NCI-H82 (cell line): ENCODE measurements around the gene RELT.

Source experiments
- DNase-seq: peaks from one replicate; lab custom pipeline; 2025; lab: John Stamatoyannopoulos, UW

RELT gene

DNA sequence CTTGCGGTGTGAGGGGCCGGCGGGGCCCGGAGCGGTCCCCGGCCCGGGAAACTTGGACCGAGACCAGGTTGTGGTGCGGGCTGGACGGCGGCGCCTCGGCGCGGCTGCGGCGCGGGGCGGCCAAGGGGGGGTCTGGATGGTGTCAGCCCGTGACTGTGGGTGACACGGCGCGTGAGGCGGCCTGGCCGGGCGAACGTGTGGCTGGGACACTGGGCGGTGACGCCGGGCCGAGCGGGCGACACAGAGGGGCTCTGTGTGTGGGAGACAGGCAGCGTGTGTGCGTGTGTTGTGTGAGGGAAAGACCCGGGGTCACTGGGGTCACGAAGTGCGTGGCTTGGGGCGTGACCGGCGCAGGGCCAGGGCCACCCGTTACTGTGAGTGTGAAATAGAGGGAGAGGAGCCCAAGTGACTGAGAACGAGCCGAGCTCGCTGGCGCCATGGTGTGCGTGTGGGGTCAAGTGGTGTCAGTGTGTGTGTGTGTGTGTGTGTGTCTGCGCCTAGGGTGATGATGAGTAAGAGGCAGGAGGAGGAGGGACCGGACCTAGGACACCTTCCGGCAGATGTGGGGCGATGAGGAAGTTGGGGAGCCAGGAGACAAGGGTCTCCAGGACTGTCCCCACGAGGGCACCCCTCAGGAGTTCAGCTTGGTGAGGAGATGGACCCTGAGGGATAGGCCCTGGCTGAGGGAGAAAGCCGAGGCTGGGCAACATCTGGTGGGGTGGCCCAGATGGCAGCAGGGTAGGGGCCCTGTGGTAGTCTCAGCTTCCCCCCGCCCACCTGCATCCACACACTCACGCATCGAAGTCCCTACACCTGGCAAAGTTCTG, 817 bp downstream of the RELT start:
- DNase-seq = peak; percentile 37

DNA sequence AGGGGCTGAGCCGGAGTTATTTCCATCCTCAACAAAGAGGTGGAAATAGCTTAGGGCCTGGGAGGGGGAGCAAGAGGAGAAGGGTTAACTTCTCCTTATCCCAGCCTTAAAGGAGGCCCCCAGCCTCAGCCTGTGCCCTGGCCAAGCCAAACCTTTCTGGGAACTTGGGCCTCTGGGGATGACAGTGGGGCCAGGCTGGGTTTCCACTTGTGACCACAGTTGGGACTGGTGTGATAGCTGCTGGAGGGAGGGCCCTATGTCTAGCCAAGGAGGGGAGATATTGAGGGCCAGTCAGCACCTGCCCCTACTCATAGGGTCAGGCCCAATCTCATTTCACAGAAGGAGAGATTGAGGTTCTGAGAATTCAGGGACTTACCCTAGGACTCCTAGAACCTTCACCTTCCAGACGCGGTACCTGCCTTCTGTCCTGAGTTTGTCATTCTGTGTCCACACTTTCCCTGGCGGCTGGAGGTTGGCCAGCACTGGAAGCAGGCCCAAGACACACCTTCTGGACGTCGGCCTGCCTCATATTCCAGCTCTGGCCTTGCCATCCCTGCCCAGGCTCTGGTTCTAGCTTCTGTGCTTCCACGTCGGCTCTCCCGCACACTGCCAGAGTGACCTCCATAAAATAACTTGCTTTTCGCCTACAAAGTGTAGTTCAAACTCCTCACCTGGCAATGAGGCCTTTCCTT, 3.1 kb downstream of the RELT start:
- no peak for DNase-seq

DNA sequence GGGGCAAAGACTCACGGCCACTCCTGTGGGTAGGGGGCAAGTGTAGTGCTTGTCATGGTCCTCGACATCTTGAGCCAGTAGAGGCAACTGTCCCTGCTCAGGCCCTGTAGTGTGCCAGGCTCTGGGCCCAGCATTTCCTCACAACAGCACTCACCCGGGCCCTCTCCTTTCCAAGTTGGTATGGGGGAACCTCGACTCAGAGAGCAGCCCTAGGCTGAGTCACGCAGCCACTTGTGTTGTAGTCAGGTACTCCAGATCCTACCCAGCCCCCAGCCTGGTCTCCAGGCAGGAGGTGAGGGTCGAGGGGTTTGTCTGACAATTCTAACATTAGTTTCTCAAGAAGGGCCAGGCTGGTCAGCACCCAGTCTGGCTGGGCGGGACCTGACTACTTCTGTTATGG, 4.1 kb downstream of the RELT start:
- DNase-seq = no peak

DNA sequence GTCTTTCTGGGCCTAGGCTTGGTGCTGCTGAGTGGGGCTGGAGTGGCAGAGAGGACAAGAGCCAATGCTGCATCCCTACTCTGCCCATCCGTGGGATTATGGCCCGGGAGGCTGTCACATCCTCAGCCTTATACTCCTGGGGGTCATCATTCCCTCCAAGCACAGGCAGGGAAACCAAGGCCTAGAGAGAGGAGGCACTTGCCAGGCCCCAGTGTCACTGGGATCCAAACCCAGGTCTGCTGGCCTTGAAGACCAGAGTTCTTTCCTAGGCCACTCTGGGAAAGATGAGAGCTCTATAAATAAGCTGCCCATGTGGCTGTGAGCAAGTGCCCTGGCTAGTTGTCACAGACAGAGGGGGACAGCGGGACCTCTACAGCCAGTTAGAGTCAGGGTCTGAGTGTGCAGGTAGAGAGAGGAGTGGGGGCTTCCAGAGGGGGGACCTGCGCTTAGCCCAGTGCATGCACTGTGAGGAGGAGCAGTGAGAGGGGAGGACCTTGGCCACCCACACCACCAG, 4.8 kb downstream of the RELT start:
- DNase-seq = no peak

DNA sequence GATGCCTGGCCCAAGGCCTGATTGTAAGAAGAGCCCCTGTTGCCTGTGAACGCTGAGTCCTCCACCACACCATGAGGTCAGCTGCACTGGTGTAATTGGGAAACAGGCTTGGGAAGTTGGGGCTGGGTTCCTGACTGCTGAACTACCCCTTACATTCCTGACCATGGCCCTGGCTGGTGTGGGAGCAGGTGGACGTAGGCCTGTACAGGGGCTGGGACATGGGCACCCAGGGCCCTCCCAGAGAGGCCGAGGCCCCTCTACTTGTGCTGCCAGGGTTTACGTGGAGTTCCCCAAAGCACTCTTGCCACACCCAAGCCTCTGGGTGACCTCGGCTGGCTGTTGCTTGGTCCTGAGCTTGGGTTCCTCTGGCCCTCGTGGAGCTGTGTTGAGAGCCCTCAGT, 5.4 kb downstream of the RELT start:
- DNase-seq = no peak

DNA sequence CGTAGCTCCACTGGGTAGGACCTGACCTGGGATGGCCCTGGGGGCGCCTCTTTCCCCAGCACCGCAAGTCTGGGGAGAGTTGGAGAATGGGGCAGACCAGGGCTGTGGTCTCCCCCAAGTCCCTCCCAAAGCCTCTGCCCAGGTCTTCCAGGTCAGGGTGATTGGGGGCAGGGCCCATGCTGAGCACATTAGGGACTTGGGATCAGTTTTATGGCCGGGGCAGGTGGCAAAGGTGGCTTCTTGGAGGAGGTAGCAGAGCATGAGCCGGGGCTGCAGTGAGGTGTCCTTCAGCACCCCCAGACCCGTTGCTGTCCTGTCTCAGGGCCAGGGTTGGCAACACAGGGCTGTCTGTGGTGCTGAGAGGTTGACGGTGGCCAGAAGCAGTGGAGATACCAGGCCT, 6.0 kb downstream of the RELT start:
- no peak for DNase-seq

DNA sequence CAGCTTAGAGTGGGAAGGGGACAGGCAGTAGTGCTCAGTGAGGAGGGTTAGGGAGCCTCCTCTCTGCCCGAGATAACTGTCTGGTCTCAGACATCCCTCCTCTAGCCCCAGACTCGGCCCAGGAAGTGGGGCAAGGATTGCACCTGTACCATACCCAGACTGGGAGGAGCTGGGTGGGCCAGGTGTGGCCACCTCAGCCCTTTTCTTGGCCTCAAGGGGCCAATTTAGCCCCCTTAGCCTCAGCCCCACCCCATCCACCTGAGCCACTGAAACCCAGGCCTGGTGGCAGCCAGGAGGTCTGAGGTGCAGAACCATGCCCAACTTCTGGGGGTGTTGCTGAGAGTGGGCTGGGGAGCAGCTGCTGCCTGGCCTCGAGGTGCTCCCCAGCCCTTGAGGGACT, 6.5 kb downstream of the RELT start:
- DNase-seq = no peak

DNA sequence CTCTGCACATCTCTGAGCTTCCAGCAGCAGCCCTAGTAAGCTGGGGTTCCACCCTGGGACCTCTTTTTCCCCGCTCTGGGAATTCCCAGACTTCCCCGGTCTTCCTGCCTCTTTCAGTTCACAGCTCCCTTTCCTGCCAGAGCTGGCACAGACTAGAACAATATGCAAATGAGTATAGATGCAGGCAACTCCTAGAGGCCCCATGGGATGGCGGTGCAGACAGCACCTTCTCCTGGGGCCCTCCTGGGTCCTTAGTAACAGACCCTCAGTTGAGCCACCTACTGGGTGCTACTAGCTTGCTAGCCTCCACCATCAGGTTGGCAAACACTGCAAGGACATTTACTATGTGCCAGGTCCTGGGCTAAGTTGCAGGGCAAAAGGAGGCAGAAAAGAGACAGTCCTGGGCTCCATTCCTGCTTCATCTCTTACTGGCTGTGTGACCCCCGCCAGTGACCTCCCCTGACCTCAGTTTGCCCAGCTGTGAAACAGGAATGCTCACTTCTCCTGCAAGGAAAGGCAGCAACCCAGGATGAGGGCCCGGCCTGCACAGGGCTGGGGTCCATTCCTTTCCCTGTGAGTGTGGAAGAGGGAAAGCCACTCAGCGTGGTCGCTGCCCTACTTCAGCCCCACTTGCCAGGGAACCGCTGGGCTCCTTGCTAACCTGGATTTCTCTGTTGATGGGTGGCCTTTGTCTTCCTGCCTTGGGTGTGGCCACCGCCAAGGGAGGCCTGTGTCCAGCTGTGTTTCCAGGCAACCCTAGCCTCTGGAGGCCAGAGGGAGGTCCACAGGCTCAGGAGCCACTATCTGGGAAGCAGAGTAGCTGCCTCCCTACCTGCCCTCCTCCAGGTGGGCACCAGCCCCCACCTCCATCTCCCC, 7.3 kb downstream of the RELT start:
- no peak for DNase-seq

DNA sequence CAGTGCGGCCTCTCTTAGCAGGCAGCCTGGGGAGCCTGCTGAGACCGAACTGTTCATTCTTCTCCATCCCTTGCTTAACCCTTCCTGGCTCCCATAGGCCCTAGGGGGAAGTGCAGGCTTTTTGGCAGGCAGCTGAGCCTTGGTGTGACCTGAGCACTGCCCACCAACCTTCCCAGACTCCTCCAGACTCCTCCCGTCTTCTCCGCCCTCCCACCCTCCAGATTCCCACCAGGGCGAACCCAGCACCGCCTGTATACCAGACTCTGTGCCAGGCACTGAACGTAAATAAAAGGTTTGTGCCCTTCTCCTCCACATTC, 7.9 kb downstream of the RELT start:
- no peak for DNase-seq

DNA sequence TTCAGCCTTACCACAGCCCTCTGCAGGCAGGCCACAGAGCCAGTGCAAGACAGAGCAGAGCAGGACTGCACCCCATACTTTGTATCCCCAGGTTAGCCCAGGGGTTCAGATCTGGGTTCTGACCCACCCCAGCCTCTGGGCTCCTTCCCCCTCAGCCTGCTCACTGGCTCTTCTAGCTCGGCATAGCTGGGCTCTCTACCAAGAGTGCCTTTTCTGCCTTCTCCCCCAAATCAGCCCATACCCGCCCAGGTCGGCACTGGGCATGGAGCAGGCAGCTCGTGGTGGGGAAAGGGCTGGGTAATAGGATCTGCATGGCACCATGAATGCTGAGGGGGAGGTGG, 8.3 kb downstream of the RELT start:
- DNase-seq = no peak

DNA sequence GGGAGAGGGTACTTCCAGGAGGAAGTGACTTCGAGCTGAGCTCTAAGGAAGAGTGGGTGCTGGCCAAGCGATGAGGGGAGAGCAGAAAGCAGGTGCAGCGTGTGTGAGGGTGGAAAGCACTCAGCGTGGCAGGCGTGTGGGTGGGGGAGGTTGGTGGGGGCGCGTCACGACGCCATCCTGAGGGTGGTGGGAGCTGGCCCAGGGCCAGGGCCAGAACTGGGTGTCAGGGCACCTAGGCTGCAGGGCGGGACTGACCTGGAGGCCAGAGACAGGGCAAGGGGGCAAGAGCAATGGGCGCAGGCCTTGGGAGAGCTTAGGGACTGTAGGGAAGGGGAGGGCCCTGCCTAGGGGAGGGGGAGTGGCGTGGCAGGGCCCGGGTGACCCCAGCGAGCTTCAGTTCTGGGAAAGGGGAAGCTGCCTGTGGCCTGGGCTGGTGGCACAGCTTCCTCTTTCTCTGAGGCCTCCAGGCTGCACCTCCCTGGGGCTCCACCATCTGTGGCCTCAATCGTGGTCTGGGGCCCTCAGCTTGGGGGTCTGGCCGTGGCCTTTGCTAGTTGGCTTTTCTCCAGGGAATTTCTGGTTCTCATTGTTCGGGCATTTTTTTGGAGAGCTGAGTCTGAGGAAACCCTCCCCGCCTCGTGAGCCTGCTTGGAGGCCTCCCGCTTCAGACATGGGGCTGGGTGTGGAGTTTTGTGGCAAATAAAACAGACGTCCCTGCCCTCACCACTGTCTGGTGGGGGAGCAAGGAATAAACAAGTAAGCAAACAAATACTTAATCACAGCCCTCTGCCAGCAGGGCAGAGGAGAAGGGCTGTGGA, 8.9 kb downstream of the RELT start:
- peak; percentile 12 for DNase-seq

DNA sequence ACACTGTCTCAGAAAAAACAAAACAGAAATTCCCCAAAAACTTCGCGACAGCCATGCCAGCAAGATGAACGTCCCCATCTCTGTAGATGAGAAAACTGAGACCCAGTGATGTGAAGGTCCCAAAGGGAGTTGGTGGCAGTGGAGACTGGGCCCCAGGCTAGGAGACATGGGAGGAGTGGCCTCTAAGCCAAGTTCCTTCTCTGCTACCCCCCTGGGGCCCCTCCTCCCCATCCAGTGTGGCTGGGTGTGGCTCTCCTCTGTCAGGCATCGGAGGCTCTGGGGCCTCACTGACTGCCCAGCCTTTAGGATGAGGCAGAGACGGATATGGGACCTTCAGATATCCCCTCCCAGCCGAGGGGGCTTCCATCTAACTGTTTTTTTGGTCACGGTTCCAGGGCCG, 9.8 kb downstream of the RELT start:
- DNase-seq = no peak

DNA sequence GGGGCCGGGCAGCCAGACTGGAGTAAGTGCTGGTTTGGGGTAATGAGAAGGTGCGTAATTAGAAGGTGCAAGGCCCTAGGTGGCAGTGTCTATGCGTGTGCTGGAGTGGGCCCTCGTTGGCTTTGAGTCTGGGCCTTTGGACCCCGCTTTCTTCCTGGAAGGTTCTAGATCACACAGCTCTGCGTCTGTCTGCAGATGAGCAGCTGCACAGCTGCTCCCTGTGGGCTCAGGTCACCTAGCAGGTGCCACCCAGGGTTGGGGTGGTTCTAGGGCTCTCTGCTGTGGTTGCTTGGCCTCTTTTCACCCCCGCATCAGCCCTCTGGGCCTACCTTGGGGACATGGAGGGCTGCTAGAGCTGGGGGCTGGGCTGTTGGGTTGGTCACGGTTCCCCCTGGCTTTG, 10.3 kb downstream of the RELT start:
- DNase-seq = no peak

DNA sequence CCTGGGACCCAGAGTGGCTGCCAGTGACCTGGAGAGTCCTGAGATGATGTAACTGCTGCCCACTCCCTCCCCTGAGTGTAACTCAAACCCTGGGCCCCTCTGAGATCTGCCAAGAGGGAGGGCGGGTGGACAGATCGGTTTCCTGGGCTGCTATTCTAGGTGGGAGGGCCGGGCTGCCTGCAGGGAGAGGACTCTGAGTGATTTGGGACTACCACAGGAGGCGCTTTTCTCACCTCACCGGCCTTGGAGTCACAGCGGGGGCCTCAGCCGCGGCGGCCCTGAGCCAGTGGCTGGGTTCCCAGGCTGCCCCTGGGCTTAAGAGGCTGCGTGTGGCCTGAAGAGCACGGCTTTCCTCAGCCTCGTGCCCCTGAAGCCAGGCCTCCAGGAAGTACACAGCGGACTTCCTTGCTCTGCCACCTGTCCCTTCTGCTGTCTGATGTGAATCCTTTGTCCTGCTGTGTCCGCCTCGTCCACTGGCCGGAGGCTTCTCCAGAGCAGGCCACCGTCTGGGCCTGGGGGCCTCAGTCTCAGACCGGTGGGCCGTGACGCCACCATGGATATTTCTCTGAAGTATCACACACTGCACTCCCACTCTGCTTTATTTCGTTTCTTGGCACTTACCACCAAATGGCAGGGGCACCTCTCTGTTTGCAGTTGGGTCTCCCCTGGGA, 11.5 kb downstream of the RELT start:
- no peak for DNase-seq

DNA sequence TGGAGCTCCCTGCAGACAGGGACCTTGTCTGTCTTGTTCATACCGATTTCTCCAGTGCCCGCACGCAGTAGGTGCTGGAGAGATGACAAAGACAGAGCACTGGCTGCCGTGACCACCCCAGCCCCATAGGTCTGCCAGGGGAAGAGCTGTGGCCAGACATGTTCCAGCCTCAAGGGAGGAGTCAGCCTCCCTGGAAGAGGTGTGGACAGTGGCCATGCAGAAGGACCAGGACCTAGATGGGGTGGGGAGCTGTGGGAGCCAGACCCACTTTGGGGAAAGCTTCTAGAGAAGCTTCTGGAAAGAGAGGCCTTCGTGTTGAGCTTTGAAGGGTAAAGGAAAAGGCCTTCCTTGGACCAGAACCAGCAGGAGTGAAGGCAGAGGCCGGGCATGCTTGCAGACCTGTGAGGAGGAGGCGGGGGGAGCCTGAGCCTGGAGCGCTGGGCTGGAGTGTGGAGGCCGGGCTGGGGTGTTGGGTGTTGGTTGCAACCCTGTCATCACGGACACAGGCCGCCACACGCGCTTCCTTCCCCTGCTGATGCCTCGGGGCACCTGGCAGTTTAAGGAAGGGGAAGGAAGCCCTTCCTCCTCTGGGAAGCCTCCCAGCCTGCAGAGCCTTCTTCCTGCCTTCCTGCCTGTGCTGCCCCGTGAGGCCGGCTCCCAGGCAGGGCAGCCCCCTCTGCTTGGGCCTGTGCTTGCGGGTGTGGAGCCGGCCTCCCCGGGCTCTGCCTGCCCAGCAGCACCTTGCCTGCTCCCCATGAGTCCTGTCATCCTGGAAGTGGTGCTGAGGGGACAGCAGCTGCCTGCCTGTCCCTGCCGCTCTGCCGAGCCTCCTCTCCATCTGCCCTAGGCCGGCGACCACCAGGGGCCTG, 12.3 kb downstream of the RELT start:
- DNase-seq = no peak

DNA sequence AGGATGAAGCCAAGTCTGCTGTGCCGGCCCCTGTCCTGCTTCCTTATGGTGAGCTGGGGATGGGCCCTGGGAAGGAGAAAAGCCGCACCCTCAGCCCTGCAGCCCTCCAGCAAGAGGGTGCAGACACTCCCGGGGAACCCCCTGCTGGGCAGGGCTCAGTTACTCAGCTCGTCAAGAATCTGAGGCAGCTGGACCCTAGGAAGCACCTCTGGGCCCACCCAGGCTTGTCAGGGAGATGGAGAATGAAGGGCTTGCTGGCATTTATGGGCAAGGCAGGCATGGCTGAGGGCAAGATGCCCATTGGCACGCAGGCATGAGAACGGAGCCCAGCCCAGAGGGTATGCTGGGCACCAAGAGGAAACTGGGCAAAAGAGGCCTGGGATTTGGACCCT, 12.9 kb downstream of the RELT start:
- no peak for DNase-seq

DNA sequence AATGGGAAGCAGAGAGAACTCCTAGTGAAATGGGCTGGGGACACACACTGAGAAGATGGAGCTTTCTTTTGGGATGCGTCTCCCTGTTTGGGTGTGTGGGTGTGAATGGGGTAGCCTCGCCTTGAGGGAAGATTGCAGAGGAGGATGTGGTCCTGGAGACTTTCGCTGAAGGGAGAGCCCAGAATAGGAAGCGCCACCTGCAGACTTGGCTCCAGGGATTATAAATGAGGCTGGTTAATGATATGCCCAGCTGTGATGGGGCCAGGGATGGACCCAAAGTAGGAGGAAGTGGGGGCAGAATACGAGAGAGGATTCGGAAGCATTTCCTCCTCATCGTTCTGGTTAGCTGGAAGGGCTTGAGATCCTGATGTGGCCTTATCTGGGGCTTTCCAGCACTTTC, 13.7 kb downstream of the RELT start:
- DNase-seq = no peak

DNA sequence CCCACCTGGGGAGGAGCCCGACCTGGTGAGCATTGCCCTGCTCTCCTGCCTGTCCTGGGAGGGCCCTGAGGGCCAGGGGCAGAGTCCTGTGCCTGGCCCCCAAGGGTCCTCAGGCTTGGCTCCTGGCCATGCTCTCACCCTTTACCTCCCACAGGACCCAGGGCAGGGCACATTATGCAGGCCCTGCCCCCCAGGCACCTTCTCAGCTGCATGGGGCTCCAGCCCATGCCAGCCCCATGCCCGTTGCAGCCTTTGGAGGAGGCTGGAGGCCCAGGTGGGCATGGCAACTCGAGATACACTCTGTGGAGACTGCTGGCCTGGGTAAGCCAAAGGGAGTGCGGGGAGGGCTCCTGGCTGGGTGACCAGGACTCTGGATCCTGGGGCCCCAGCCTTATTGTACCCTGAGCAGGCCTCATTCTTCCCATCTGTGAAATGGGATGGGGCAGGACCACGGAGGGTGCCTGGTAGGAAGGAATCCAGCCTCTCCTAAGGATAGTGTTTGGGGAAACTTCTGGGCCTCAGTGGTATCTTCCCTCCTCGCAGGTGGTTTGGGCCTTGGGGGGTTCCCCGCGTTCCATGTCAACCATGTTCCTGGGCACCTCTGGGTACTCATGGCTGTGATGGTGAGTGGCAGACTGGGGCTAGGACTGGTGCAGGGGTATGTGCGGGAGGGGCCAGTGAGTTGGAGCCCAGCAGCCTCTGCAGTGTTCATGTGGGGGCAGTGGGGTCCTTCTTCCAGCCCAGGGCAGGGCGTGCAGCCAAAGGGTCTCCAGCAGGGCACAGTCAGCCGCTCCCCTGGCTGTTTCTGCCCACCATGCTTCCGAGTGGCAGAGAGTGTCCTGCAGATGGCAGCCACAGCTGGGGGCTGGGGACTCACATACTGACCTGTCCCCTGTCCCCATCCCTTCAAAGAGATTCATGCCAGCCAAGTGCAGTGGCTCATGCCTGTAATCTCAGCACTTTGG, 14.7 kb downstream of the RELT start:
- DNase-seq = no peak

DNA sequence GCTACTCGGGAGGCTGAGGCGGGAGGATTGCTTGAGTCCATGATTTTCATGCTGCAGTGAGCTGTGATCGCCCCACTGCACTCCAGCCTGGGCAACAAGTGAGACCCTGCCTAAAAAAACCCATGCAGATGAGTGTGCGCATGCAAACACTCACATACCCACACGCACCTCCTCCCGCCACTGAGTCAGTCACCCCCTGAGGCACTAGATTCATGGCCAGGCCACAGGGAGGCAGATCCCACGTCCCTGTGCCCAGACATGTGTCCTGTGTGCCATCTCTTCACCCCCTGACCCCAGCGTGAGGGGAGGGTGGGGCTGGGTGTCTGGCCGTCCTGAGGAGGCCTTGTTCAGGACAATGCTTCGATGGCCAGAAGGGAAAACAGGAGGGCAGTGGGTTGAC, 15.5 kb downstream of the RELT start:
- DNase-seq = no peak
